ENCODE results near the gene PCDHGB1.

DNA sequence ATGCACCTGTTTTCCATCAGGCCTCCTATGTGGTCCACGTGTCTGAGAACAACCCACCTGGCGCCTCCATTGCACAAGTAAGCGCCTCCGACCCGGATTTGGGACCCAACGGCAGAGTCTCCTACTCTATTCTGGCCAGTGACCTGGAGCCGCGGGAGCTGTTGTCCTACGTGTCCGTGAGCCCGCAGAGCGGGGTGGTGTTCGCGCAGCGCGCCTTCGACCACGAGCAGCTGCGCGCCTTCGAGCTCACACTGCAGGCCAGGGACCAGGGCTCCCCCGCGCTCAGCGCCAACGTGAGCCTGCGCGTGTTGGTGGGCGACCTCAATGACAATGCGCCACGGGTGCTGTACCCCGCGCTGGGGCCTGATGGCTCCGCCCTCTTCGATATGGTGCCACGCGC is 1.7 kb downstream of the PCDHGB1 start:
- TF ChIP-seq, protein P1, sequence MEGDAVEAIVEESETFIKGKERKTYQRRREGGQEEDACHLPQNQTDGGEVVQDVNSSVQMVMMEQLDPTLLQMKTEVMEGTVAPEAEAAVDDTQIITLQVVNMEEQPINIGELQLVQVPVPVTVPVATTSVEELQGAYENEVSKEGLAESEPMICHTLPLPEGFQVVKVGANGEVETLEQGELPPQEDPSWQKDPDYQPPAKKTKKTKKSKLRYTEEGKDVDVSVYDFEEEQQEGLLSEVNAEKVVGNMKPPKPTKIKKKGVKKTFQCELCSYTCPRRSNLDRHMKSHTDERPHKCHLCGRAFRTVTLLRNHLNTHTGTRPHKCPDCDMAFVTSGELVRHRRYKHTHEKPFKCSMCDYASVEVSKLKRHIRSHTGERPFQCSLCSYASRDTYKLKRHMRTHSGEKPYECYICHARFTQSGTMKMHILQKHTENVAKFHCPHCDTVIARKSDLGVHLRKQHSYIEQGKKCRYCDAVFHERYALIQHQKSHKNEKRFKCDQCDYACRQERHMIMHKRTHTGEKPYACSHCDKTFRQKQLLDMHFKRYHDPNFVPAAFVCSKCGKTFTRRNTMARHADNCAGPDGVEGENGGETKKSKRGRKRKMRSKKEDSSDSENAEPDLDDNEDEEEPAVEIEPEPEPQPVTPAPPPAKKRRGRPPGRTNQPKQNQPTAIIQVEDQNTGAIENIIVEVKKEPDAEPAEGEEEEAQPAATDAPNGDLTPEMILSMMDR (conservative IDR thresholded peaks at IDR 0.05; ENCODE audit: low read length): no peak
- TF ChIP-seq EZH2phosphoT487 (IDR thresholded peaks at IDR 0.05; ENCODE audit: borderline replicate concordance, low read depth, low read length): no peak

Data from OCI-LY7 (cell line).